HFFc6 (cell line): ENCODE measurements around the gene ZBTB42. TPM values are rescaled to one million over a fixed set of nuclear protein-coding genes. Genes with fewer than 3 reads are reported as not detected.

Experiments
- DNase-seq: peaks from one replicate; pipeline ENCODE4 v3.0.0-alpha.2; 2018
- H3K27ac Mint-ChIP-seq: 2 replicates; pipeline ENCODE4 v1.8.0; 2020; ENCODE audit warnings: mild to moderate bottlenecking, mixed read lengths
- H3K27me3 Mint-ChIP-seq: 2 replicates; pipeline ENCODE4 v1.8.0; 2021; ENCODE audit warnings: mild to moderate bottlenecking, moderate library complexity, mixed read lengths; ENCODE audit not compliant: insufficient read depth
- H3K36me3 Mint-ChIP-seq: 2 replicates; pipeline ENCODE4 v1.8.0; 2021; ENCODE audit warnings: low read depth, mixed read lengths
- H3K4me1 Mint-ChIP-seq: 2 replicates; pipeline ENCODE4 v1.8.0; 2020; ENCODE audit warnings: low read depth, mixed read lengths
- H3K4me3 Mint-ChIP-seq: 2 replicates; pipeline ENCODE4 v1.8.0; 2020; ENCODE audit warnings: mild to moderate bottlenecking, moderate library complexity, mixed read lengths
- H3K9me3 Mint-ChIP-seq: 2 replicates; pipeline ENCODE4 v1.8.0; 2020; ENCODE audit warnings: mild to moderate bottlenecking, mixed read lengths
- total RNA-seq, 6 experiments: library from RNA; stranded (reverse); fragmentation: NEBNext Ultra II Directional; extraction: Animal tissue kit (Norgen Biotek cat#: 25700); gene quantifications; 2 replicates in 1 of 6; 3 replicates in 5 of 6; pipeline ENCODE4 v1.2.3, GENCODE V29; 2021
- TF ChIP-seq, protein P1 (sequence below): fragments of 200-600 bp; sonication (generic); IDR thresholded peaks from 2 replicates; pipeline ENCODE4 v1.5.0; 2021; ENCODE audit warnings: antibody characterized with exemption, mild to moderate bottlenecking

ZBTB42 gene
- total RNA-seq, 6 experiments from 2014 or later = 1.3 to 1.8 (median 1.5) TPM

DNA sequence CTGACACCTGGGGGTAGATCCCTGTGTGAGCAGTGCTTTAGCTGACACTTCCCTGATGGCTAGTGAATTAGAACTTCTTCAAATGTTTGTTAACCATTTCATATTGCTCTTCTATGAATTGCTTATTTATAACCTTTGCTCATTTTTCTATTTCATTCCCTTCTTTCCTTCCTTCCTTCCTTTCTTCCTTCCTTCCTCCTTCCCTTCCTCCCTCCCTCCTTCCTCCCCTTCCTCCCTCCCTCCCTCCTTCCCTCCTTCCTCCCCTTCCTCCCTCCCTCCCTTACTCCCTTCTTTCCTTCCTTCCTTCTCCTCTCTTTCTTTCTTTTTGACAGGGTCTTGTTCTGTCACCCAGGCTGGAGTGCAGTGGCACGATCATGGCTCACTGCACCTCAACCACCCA is 40.8 kb downstream of the ZBTB42 start:
- peaks cover 3% of the 10 kb centered on the region; the same call in 1 of the 2 replicates for H3K9me3 Mint-ChIP-seq
- H3K4me3 Mint-ChIP-seq = no peak overlapping the region
- H3K36me3 Mint-ChIP-seq = no peaks in the 10 kb centered on the region
- H3K27ac Mint-ChIP-seq = no peak overlapping the region
- H3K27me3 Mint-ChIP-seq = peaks cover 46% of the 10 kb centered on the region
- TF ChIP-seq, protein P1, sequence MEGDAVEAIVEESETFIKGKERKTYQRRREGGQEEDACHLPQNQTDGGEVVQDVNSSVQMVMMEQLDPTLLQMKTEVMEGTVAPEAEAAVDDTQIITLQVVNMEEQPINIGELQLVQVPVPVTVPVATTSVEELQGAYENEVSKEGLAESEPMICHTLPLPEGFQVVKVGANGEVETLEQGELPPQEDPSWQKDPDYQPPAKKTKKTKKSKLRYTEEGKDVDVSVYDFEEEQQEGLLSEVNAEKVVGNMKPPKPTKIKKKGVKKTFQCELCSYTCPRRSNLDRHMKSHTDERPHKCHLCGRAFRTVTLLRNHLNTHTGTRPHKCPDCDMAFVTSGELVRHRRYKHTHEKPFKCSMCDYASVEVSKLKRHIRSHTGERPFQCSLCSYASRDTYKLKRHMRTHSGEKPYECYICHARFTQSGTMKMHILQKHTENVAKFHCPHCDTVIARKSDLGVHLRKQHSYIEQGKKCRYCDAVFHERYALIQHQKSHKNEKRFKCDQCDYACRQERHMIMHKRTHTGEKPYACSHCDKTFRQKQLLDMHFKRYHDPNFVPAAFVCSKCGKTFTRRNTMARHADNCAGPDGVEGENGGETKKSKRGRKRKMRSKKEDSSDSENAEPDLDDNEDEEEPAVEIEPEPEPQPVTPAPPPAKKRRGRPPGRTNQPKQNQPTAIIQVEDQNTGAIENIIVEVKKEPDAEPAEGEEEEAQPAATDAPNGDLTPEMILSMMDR = no peak
- no peak for DNase-seq
- peaks cover 10% of the 10 kb centered on the region for H3K4me1 Mint-ChIP-seq

GRCh38 chr14:104843006-104843405 is 42.1 kb downstream of the ZBTB42 start:
- no peak overlapping the region for H3K4me3 Mint-ChIP-seq
- TF ChIP-seq, protein P1 = no peak
- peaks cover 52% of the 10 kb centered on the region for H3K27me3 Mint-ChIP-seq
- no peak for DNase-seq
- H3K36me3 Mint-ChIP-seq = no peaks in the 10 kb centered on the region
- H3K27ac Mint-ChIP-seq = no peak overlapping the region
- peaks cover 3% of the 10 kb centered on the region; the same call in 1 of the 2 replicates for H3K9me3 Mint-ChIP-seq
- H3K4me1 Mint-ChIP-seq = peaks cover 10% of the 10 kb centered on the region

GRCh38 chr14:104843442-104844305 is 42.8 kb downstream of the ZBTB42 start:
- Mint-ChIP-seq H3K4me3 (peak overlapping the region; percentile 32; the same call in 1 of the 2 replicates), H3K9me3 (peaks cover 3% of the 10 kb centered on the region; the same call in 1 of the 2 replicates), H3K27ac (no peak overlapping the region), H3K4me1 (peaks cover 10% of the 10 kb centered on the region), H3K27me3 (peaks cover 49% of the 10 kb centered on the region), H3K36me3 (no peaks in the 10 kb centered on the region)
- TF ChIP-seq, protein P1 = no peak
- no peak for DNase-seq

DNA sequence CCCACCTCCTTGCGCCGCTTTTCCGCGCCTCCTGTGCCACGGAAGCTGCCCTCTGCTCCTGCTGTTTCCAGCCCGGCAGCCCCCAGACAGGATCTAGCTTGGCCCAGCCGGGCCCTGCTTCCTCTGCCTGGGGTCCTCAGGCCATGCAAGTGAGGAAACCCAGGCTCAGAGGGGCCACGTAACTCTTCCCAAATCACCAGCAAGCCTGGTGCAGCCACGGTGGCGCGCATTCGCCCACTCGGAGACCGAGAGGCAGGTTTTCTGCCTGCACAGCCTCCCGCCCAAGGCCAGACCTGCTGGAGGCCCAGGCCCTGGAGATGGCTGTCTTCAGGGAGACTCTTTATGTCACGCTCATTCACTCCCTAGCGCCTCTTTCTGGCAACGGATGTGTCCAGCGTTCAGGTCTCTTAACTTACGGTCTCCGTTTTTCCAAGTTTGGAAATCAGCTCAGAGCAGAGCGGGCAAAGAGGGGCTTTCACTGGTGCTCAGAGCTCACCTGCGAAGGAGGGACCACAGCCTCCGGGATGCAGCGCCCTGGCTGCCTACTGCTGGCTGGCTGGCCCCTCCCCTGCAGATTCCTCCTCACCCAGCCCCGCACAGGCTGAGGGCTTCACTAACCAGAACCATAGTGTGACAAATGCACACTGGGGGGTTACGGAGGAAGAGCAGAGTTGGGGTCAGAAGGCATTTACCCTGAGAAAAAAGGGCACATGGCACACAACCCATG is 43.6 kb downstream of the ZBTB42 start:
- peaks cover 10% of the 10 kb centered on the region for H3K4me1 Mint-ChIP-seq
- H3K4me3 Mint-ChIP-seq = no peak overlapping the region
- no peak overlapping the region for H3K27ac Mint-ChIP-seq
- peaks cover 3% of the 10 kb centered on the region; the same call in 1 of the 2 replicates for H3K9me3 Mint-ChIP-seq
- TF ChIP-seq, protein P1 = no peak
- DNase-seq = no peak
- no peaks in the 10 kb centered on the region for H3K36me3 Mint-ChIP-seq
- H3K27me3 Mint-ChIP-seq = peaks cover 47% of the 10 kb centered on the region

GRCh38 chr14:104845033-104845666 is 44.2 kb downstream of the ZBTB42 start:
- peaks cover 51% of the 10 kb centered on the region for H3K27me3 Mint-ChIP-seq

More at GRCh38 chr14:104845033-104845666, 44.2 kb downstream of the ZBTB42 start:
- H3K9me3 Mint-ChIP-seq = peaks cover 3% of the 10 kb centered on the region; the same call in 1 of the 2 replicates
- no peak overlapping the region for H3K27ac Mint-ChIP-seq
- H3K4me1 Mint-ChIP-seq = peaks cover 10% of the 10 kb centered on the region
- DNase-seq = no peak
- no peak overlapping the region for H3K4me3 Mint-ChIP-seq
- TF ChIP-seq, protein P1 = no peak
- no peaks in the 10 kb centered on the region for H3K36me3 Mint-ChIP-seq
